Stimulated activated CD4-positive, alpha-beta T cell treated with anti-CD3 and anti-CD28 coated beads, TNF-alpha, amount 100 ng/mL, for 4 hours (primary cell): ENCODE data around the gene DOK5.

Source experiments
- DNase-seq, 3 experiments: peaks; one replicate each; pipeline ENCODE4 v3.0.0-alpha.2; 2020; ENCODE audit warnings: low read depth in 3 of 3

The DOK5 gene

GRCh38 chr20:54645445-54646155 lies 170.2 kb downstream of the DOK5 start:
- no peak for DNase-seq

DNA sequence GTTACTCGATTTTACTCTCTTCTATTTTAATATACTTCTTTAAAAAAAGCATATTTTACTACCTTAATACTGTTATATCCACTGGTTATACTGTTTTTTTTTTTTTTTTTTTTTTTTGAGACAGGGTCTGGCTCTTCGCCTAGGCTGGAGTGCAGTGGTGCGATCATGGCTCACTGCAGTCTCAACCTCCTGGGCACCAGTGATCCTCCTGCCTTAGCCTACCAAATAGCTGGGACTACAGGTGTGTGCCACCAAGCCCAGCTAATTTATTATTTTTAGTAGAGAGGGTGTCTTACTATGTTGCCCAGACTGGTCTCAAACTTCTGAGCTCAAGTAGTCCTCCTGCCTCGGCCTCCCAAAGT lies 170.7 kb downstream of the DOK5 start:
- DNase-seq = no peak

DNA sequence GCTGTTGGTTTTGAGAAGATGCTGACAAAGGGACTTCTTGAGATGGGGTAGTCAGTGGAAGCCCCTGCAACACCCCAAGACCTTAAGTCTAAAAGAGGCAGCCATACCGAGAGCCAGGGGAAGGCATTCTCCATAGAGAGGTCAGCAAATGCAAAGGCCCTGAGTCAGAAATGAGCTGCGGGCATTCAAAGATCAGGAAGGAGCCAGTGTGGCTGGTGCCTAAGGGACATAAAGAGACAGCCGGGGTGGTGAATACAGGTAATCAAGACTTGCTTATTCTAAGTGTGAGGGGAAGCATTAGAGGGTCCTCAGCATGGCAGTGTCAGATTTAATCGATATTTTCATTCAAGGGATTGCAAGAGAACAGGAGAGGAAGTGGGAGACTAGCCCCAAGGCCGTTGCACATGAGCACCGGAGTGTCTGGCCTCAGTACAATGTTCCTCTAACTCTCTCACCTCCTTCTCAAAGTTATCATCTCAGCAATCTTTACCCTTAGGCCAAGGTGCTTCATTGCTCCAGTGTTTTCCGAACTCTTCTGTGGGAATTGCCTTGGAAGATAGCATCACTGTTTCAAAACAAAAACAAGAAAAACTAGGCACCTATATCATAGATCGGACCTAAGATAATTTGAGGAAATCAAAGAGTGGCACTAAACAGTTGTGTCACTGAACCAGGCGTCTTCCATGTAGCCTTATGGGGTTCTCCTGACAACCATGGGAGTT lies 173.2 kb downstream of the DOK5 start:
- DNase-seq = no peak

DNA sequence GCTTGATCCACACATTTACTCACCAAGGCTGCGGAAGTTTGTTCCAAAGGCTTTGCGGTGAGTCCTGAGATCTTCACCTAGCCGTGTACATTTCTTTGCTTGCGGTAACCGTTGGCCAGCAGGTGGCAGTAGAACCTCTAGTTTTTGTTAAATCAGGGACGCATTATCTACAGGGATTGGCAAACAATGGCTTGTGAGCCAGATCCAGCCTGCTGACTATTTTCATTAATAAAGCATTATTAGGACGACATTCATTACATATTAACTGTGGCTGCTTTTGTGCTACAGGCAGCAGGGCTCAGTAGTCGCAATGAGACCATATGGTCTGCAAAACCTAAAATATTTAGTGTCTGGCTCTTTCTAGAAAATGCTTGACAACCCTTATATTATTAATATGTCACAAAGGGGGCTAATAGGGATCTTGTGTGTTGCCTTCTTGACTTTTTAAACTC lies 174.1 kb downstream of the DOK5 start:
- DNase-seq = peak; percentile 5 to 37 (median 18)

GRCh38 chr20:54650052-54650719 lies 174.8 kb downstream of the DOK5 start:
- DNase-seq = no peak

- DNase-seq = no peak
Observed at GRCh38 chr20:54651252-54651651, 175.9 kb downstream of the DOK5 start.

- DNase-seq = no peak
Observed at GRCh38 chr20:54654450-54654849, 179.1 kb downstream of the DOK5 start.

DNA sequence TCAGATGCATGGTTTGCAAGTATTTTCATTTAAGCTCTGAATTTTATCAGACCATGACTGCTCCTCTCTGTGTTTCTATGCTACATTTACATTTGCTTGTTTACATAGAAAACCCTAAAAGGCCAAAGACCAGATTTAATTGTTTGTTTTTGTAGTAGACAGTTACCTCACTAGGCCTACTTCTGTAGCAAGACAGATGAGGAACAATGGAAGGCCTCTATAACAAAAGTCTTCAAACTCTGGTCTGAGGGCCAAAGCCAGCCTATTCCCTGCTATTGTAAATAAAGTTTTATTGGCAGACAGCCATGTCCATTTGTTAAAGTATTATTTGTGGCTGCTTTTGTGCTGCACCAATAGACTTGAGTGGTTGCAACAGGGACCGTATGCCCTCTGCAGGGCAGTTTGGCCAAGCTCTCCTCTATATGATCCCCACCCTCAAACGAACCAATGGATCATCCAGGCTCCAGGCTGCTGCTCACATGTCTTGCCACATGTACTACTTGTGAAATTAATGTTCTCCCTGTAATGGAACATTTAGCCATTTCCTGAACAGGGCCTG lies 182.0 kb downstream of the DOK5 start:
- no peak for DNase-seq

GRCh38 chr20:54658525-54658924 lies 183.1 kb downstream of the DOK5 start:
- no peak for DNase-seq

- no peak for DNase-seq
Observed at GRCh38 chr20:54661265-54661664, 185.9 kb downstream of the DOK5 start.

DNA sequence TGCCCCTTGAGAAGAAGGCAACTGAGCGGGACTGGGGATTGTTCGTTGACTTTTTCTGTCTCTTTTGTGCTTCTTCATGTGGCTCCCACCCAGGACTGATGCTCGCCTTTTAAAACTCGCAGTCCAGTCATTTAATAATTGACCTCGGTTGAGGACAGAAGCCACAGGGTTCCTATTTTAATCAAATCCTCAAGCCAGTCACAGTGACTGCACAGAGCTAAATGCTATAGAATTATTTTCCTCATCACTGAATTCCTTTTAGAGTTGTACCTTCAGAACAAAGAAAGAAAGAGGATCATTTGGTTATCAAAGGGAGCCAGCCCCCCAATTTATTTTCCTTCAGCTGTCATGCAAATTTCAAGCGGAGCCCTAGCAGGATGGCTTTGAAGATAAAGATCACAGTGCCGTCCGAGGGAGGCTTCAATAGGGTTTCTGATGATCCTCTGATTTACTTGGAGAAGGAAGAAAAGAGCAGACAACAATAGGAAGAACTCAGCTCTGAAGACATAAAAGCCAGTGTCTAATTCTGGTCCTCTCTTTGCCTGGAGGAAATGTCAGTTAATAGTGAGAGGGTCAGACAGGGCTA lies 186.6 kb downstream of the DOK5 start:
- no peak for DNase-seq

DNA sequence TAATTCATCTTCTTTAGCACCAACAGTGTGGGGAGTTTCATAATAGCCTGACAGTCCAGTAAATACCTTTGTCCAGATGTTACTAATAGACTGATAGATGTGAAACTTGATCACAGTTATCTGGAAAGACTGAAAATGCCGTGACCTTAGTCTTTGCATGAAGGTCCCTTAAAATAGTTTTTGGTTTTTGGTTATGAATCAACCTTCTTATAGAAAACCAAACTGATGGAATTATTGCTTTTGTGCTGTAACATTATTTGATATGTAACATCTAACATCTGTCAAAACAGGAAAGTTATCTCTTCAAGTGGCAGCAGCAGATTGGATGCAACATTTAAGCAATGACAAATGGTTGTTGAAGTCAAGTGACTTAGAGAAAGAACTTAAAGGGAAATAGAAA lies 190.4 kb downstream of the DOK5 start:
- DNase-seq = no peak

DNA sequence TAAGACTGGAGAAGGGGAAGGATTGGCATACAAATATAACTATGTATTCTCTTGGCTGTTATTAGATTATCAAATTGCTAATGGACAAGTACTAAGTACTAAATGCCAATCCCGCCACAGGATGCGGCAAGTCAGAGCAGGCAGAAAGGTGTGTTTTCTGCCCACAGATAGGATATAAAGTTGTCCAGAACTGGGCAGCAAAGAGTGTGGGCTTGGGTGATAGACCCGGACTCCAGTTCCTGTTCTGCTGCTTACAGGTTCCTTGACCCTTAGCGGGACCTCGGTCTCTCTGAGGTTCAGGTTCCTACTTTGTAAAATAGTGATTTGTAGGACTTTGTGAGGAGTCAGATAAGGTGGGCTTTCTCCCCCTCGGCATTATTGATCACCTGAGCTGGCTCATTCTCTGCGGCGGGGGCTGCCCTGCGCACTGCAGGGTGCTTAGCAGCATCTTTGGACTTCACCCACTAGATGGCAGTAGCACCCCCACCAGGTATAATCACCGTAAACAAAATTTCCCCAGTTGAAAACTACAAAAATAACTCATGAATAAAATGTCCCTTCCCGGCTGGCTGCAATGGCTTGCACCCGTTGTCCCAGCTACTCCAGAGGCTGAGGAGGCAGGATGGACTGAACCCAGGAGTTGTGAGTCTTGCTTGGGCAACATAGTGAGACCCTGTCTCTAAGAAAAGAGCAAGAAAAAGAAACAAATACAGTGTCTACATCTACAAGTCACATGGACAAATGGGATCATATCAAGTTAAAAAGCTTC lies 193.1 kb downstream of the DOK5 start:
- no peak for DNase-seq

DNA sequence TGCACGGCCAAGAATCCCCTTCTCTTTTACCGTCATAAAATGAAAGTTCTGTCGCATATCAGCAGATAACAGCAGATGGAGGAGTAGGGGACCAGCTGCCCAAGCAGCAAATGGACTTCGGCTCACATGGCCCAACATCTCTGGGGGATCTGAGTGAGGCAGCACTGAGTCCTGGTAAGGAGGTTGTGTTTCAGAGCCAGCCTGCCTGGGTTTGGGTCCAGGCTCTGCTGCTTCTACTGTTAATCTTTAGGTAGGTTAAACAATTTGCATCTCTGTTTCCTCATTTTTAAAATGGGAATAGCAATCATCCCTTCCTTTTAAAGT lies 193.6 kb downstream of the DOK5 start:
- no peak for DNase-seq

- DNase-seq = no peak
Observed at GRCh38 chr20:54678253-54678652, 202.9 kb downstream of the DOK5 start.

DNA sequence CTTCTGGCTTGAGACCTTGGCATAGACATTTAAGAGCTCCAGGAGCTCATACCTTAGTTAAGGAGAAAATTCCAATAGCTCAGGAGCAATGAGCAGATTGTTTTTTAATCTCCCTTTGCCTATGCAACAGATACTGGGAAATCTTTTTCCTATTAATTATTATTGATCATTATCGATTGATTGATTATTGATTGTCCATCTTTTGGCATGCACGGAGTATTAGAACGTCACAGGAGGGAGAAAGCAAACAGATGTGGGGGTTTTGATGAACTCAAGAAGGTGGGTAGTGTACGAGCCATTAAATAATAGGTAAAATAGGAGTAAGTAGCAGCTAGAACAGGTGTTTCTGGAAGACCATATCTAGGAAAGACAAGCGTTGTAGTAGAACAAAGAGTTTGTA lies 205.0 kb downstream of the DOK5 start:
- no peak for DNase-seq

DNA sequence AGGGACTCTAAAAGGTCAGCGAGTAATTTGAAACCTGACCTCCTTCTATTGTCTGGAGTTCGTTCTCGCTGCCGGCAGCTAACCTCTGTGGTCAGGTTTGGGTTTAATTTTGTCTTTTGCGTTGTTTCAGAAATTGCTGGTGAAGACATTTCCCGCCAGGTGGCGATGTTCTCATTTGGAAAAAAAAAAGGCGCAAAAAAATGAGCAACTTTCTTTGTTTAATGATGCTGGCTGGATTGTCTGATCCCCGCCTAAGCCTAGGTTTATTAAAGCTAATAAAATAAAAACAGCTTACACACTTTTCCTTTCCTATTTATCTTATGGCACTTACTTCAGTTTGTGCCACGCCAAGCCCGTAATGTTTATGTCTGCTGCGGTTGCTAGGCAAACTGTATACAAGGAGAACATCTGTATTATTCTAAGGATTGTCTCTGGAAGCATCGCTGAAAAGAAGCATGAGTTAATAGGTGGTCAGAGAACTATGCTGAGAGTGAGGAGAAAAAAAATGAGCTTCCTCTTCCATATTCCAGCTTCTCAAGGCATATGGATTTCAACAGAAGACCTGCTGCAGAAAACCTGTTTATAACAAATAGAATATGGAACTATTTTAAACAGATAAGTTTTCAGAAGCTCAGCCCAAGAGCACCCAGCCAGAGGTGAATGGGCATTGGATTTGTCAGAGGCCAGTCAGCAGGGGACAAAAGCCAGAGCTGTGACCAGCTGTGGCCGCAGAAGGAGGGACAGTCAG lies 205.7 kb downstream of the DOK5 start:
- DNase-seq = no peak

- no peak for DNase-seq
Observed at GRCh38 chr20:54681869-54682268, 206.5 kb downstream of the DOK5 start.

- DNase-seq = no peak
Observed at GRCh38 chr20:54688476-54688875, 213.1 kb downstream of the DOK5 start.

DNA sequence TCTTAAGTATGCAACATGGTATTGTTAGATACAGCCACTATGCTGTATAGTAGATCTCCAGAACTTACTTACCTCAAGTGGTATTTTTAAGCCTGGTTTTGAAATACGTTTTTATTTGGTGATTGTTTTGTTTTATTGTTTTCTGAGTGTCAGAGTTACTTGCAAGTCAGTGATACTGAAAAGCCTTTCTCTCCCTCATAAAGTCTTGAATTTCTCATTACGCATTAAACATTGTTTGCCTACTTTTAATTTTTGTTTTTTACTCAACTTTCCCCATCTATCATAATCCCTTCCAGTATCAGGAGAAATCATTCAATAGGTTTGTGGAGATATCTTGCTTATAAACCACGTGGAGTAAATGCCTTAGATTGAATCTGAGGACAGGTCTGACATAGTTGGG lies 214.9 kb downstream of the DOK5 start:
- no peak for DNase-seq

DNA sequence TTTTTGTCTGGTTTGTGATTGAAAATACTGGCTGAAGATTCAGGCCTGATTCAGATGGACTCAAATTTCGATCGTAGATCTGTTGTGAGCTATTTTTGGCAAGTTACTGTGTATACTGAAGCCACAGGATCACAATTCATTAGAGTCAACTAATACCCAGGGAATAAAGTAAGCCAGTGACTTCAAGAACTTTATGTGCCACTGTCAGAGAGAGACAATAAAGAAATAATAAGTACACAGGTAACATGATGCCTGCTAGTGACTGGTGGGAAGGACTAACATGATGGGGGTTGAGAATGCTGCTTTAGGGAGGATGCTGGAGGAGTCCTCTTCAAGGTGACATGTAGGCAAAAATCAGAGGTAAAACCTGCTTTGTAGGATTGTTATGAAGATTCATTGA lies 215.9 kb downstream of the DOK5 start:
- no peak for DNase-seq
